ENCODE data around the gene NUDT3.

The NUDT3 gene

GRCh38 chr6:34362909-34363680, 29.4 kb downstream of the NUDT3 start:
- DNase-seq (ENCODE audit: low read depth) = no peak
- H3K4me3 ChIP-seq (ENCODE audit: low read length) = no peak overlapping the region
- TF ChIP-seq CTCF (conservative IDR thresholded peaks at IDR 0.05; ENCODE audit: low read length) = no peak

- DNase-seq (ENCODE audit: low read depth) = no peak
- no peak overlapping the region for H3K4me3 ChIP-seq (ENCODE audit: low read length)
- TF ChIP-seq CTCF (conservative IDR thresholded peaks at IDR 0.05; ENCODE audit: low read length) = no peak
These were observed 30.3 kb downstream of the NUDT3 start for GRCh38 chr6:34362176-34362575.

DNA sequence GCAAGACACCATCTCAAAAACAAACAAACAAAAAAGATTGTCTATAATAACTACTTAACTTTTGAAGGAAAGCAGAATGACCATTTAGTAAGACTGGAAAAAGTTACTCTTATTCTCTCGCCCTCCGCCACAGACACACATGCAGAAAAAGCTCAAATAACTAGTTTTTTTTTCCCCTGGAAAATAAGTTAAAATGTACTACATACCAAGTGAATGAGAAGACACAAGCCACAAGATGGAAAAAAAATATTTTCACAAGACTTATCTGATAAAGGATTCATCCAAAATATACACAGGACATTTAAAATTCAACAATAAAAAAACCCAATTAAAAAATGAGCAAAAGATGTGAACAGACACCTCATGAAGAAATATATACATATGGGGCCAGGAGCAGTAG, 31.9 kb downstream of the NUDT3 start:
- no peak overlapping the region for H3K4me3 ChIP-seq (ENCODE audit: low read length)
- no peak for TF ChIP-seq CTCF (conservative IDR thresholded peaks at IDR 0.05; ENCODE audit: low read length)
- peak; percentile 67 for DNase-seq (ENCODE audit: low read depth)

DNA sequence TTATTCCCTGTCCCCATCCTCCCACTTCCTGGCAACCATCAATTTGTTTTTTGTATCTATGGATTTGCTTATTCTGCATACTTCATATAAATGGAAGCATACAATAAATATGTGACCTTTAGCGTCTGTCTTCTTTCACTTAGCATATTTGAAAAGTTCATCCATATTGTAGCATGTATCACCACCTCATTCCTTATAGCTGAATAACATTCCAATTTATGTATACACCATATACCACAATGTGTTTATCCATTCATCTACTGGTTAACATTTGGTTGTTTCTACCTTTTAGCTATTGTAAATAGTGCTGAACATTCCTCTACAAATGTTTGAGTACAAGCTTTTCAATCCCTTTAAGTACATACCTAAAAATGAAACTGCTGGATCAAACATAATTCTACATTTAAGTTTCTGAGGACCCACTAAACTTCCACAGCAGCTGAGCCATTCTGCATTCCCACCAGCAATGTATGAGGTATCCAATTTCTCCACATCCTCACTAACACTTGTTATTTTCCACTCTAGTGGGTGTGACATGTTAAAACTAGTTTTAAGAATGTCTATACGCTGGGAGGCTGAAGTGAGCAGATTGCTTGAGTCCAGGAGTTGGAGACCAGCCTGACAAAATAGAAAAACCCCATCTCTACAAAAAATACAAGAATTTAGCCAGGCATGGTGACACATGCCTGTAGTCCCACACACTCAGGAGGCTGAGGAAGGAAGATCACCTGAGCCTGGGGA, 32.9 kb downstream of the NUDT3 start:
- TF ChIP-seq CTCF (conservative IDR thresholded peaks at IDR 0.05; ENCODE audit: low read length) = no peak
- no peak overlapping the region for H3K4me3 ChIP-seq (ENCODE audit: low read length)
- peak; percentile 9 for DNase-seq (ENCODE audit: low read depth)

DNA sequence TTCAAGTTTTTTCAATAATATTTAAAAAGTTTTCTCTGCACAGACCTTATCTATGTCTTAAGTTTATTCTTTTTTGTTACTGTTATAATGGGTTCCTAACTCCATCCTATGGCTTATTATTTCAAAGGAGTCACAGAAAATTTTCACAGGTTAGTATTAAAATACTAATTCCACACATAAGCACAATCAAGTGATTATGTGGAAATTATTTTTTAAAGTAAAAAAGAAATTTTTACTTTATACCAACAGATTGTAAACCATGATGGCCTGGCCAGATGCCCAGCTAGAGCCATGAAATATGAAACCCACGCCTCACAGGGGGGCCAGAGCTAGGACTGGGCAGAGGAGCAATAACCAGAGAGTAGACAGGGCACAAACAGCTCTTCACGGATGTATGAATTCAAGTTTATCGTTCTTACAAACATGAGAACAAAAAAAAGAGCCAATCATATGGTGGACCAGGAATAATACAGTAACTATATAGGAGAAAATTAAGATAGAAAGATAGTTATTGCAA, 34.0 kb downstream of the NUDT3 start:
- no peak overlapping the region for H3K4me3 ChIP-seq (ENCODE audit: low read length)
- DNase-seq (ENCODE audit: low read depth) = peak; percentile 56
- no peak for TF ChIP-seq CTCF (conservative IDR thresholded peaks at IDR 0.05; ENCODE audit: low read length)

- H3K4me3 ChIP-seq (ENCODE audit: low read length) = no peak overlapping the region
- no peak for DNase-seq (ENCODE audit: low read depth)
- no peak for TF ChIP-seq CTCF (conservative IDR thresholded peaks at IDR 0.05; ENCODE audit: low read length)
These were observed 34.5 kb downstream of the NUDT3 start for GRCh38 chr6:34357937-34358336.
